Right lobe of liver (tissue), 4 donors: ENCODE data around the gene JMJD8.

Source experiments
- CTCF ChIP-seq, 4 donors: fragments of 200-600 bp in 3 of 4; fragments of 450-650 bp in 1 of 4; IDR thresholded peaks; one replicate each; pipeline versions ENCODE4 v1.5.1 to v1.8.0; 2016 to 2022; ENCODE audit warnings: antibody characterized with exemption in 4 of 4, mild to moderate bottlenecking in 2 of 4
- POLR2A ChIP-seq: fragments of 450-650 bp; IDR thresholded peaks from one replicate; pipeline ENCODE4 v1.6.1; 2017; ENCODE audit warnings: antibody characterized with exemption, mild to moderate bottlenecking
- donor health status: DM: no; HTN: no; CAD: no.
- donor health status: DM: no; HTN: no; CAD: no.
- donor health status: DM: no; HTN: yes; CAD: no.

- TF ChIP-seq POLR2A = no peak
- no peak for TF ChIP-seq CTCF (IDR thresholded peaks at IDR 0.05)
Measured at GRCh38 chr16:644556-644955, 39.6 kb downstream of the JMJD8 start.
